ENCODE results near the gene UBAP2. TPM values are rescaled to one million over a fixed set of nuclear protein-coding genes. Genes with fewer than 3 reads are reported as not detected.

UBAP2 gene
- total and polyA plus RNA-seq, 2 of the 4 experiments (the other 2 are of a cell fraction), result 12.9 to 25.5 TPM

- no peak overlapping the region for H2AK9ac ChIP-seq (replicated peaks; ENCODE audit: low read depth, low read length, poor library complexity)
- no peak overlapping the region for H3K18ac ChIP-seq (ENCODE audit: low read depth, low read length)
- CTCF ChIA-PET, result interaction anchor here (0.7 kb wide), 1 partner anchor 33 kb away, joined by 3 read pairs; no protein-coding TSS in a partner anchor
- dilution Hi-C loops (cut with HindIII; ENCODE audit: low sequenced_read_pairs, unreplicated experiment) (no loop called here), in situ Hi-C loops (cut with MboI; ENCODE audit: low sequenced_read_pairs) (no loop called here), intact Hi-C loops (cut with micrococcal nuclease) (no loop called here)
- no peak overlapping the region for H2AFZ ChIP-seq (replicated peaks; ENCODE audit: low read length, poor library complexity)
- H3K27ac ChIP-seq (ENCODE audit: insufficient read depth, low read length), result no peak overlapping the region
- no peak overlapping the region for H2BK20ac ChIP-seq (ENCODE audit: low read depth, low read length)
- H3K79me1 ChIP-seq (ENCODE audit: low read depth in 1 of 2, low read length in 2 of 2), result peaks cover 11 to 63% of the 10 kb centered on the region in 2 experiments
- no peak overlapping the region for H3K4me3 ChIP-seq (ENCODE audit: insufficient read depth, low read depth, low read length)
- no peak overlapping the region for H2BK15ac ChIP-seq (ENCODE audit: low read depth, low read length)
- H4K20me1 ChIP-seq (ENCODE audit: insufficient read depth, low read length), result peaks cover 53% of the 10 kb centered on the region
- no peak overlapping the region for H3K4me2 ChIP-seq (ENCODE audit: low read depth, low read length)
- H3K4me1 ChIP-seq (ENCODE audit: control insufficient read depth, insufficient read depth, low read length), result no peaks in the 10 kb centered on the region
- no peak overlapping the region for H2BK5ac ChIP-seq (ENCODE audit: low read depth, low read length, poor library complexity, severe bottlenecking)
- H3K9me1 ChIP-seq (ENCODE audit: insufficient read depth, low read length), result peaks cover 3% of the 10 kb centered on the region
- H4K91ac ChIP-seq (ENCODE audit: insufficient read depth, low read depth, low read length), result no peak overlapping the region
- H3K27me3 ChIP-seq (ENCODE audit: control insufficient read depth, insufficient read depth, low read length), result no peaks in the 10 kb centered on the region
- no peak for ATAC-seq (ENCODE audit: low read depth)
- TF ChIP-seq CHD1 (IDR thresholded peaks at IDR 0.05; ENCODE audit: low read depth, low read length) (no peak), POLR2A (IDR thresholded peaks at IDR 0.05; ENCODE audit: low read depth, low read length) (no peak), USF2 (IDR thresholded peaks at IDR 0.05; ENCODE audit: low read depth, low read length) (no peak), MXI1 (IDR thresholded peaks at IDR 0.05; ENCODE audit: borderline replicate concordance, low read depth, low read length) (no peak), BHLHE40 (IDR thresholded peaks at IDR 0.05; ENCODE audit: low read depth, low read length) (no peak), NFE2L2 (IDR thresholded peaks at IDR 0.05; ENCODE audit: low read depth, low read length) (no peak), RAD21 (IDR thresholded peaks at IDR 0.05; ENCODE audit: low read length) (no peak), FOS (IDR thresholded peaks at IDR 0.05; ENCODE audit: low read depth, low read length) (no peak), CEBPB (IDR thresholded peaks at IDR 0.05; ENCODE audit: low read depth, low read length) (no peak), RFX5 (IDR thresholded peaks at IDR 0.05; ENCODE audit: low read depth, low read length) (no peak)
- no peak overlapping the region for H2AK5ac ChIP-seq (ENCODE audit: low read depth, low read length)
- H3K23ac ChIP-seq (ENCODE audit: low read depth, low read length), result no peak overlapping the region
- H3K4ac ChIP-seq (ENCODE audit: low read depth, low read length), result no peak overlapping the region
- no peak for DNase-seq
- H3K14ac ChIP-seq (replicated peaks; ENCODE audit: low read depth, low read length), result no peak overlapping the region
- POLR2A ChIA-PET (ENCODE audit: unreplicated experiment), result interaction anchor here (0.5 kb wide), 1 partner anchor 133 kb away, joined by 5 read pairs; no protein-coding TSS in a partner anchor
- H4K5ac ChIP-seq (ENCODE audit: low read depth, low read length), result no peak overlapping the region
- no peak overlapping the region for H3K56ac ChIP-seq (ENCODE audit: extremely low read depth, insufficient read depth, low read length)
- no TSS peak for BruUV-seq (replicated peaks)
- H4K8ac ChIP-seq (ENCODE audit: low read depth in 2 of 2, low read length in 2 of 2), result no peak overlapping the region
- H3K9me3 ChIP-seq (ENCODE audit: control insufficient read depth, insufficient read depth, low read length), result no peaks in the 10 kb centered on the region
- H3K36me3 ChIP-seq (ENCODE audit: control insufficient read depth, insufficient read depth, low read length), result peaks cover 8% of the 10 kb centered on the region; the same call in 1 of the 2 replicates
- H2BK120ac ChIP-seq (ENCODE audit: low read depth, low read length), result no peak overlapping the region
- no peak overlapping the region for H3K9ac ChIP-seq (ENCODE audit: low read depth, low read length)
Measured at GRCh38 chr9:33894316-33894715, 154.4 kb downstream of the UBAP2 start.
